GM21447 (cell line): ENCODE results near the gene HJV.
"Not testable (repeated sequence)": the region's sequence is repeated elsewhere in the genome, so short reads cannot be mapped to it uniquely, and the experiment has no call there.

Experiments
- ATAC-seq: cut with Tn5 transposase; IDR thresholded peaks from one replicate; pipeline ENCODE4 v1.9.1; 2021; ENCODE audit not compliant: unreplicated experiment

Gene HJV

DNA sequence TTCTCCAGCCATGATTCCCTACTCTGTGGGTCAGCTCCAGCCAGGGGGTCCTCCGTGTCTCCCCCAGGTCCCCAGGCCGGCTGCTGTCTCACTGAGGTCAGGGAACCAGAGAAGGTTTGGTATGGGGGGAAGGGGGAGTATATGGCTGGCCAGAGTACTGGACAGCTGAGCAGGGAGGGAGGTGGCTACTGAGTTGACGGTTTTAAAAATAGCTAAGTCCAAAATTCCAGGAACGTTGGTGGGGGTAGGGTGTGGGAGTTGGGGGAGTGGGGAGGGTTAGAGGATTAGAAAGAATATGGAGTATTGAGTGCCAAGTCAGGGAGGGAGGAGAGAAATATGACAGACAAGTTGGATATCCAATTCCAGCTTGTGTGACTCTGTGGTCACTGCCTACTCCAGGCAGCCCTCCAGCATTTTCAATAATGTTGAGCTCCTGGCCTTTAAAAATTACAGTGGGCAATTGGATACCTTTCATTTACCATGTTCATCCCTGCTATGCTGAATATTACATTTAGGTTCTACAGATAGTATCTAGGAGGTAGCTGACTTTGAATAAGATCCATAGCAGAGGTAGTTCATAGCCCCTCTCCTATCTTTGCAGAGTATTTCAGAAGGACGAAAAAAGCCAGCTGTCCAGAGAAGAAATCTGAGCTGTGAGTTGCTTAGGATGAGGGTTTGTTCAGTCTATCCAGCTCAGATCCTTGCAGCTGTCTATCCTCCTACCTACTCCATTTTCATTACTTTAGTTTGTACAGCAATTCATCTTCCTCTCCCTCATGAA lies at the start of gene HJV:
TSS of gene HJV (minus strand) at position 114 of the 781 bp plus-strand sequence. CDS start 1,504 bp downstream, outside the sequence.
- ATAC-seq = no peak

DNA sequence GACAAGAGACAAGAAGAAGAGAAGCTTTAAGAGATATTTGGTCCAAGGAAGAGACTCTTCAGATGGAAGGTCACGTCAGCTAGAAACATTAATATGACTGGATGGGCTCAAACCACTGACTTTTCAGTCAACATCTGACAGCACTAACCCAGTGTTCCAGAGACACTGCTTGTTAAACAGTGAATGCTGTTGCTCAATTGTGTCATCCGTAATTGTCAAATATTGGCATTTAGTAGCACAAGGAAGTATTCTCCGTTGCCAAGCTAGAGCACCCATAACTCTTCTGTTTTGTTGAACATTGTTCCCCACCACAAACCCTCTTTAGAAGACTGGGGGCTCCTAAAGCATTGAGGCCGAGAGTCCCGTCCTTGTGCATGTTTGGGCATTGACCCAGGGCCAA lies 37.6 kb upstream of the HJV start:
- ATAC-seq = not testable (repeated sequence)

GRCh38 chr1:146051852-146052676 lies 30.5 kb upstream of the HJV start:
- peak; percentile 87 for ATAC-seq

DNA sequence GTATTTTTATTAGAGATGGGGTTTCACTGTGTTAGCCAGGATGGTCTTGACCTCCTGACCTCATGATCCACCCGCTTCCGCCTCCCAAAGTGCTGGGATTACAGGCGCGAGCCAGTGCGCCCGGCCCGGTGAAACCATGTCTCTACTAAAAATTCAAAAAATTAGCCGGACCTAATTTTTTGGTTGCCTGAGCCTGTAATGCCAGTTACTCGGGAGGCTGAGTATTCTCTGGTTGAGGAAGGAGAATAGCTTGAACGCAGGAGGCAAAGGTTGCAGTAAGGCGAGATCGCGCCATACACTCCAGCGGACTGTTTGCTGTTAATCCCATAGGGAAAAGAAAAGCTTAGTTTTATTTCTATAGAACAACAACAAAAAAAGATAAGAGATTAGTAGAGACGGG lies 29.9 kb upstream of the HJV start:
- no peak for ATAC-seq

GRCh38 chr1:146050652-146050963 lies 29.1 kb upstream of the HJV start:
- not testable (repeated sequence) for ATAC-seq

DNA sequence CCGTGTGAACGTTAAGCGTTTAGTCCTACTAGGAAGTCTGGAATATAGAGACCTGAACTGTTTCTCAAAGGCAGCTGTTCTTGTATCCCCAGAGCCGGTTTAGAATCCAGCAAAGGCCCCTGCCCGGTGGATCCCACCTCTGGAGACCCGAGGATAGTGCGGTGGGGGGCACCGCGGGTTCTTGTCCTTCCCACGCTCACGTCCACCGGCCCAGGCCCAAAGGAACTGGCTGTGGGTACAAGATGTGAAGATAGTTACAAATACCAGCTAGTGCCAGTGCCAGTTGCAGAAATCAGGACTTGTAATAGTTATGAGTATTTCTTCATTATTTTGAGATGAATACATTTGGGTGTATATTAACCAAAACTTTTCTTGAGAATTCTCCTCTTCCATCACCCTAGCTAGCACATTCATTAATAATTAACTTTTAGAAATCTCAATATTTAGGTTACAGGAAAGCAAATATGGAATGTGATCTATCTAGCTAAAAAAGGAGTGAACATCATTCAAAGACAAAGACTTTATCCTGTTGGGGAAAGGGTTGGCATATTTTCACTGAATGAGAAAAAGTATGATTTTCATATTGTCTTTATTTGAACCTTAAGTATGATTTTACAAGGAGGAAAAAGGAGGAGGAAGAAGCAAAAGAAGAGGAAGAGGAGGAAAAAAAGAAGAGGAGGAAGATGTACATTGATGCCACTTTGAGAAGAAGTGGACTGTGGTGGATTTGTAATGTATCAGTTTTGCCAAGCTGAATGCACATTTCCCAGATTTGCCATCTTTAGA lies 28.5 kb upstream of the HJV start:
- ATAC-seq = not testable (repeated sequence)

DNA sequence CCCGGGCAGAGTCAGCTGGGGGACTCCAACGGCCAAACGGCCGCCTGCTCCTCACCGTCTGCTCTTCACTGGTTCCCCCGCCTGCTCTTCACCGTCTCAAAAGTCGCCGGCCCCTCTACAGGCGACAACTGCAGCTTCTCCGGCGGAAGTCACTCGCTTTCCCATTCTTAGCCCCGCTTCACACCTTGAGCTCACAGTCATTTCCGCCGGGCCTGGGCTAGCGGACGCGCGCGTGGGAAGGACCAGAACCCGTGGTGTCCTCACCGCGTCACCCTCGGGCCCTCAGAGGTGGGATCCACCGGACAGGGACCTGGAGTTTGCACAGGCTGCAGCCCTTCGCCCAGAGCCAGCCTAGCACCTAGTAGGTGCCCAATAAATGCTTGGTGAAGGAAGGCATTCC lies 27.9 kb upstream of the HJV start:
- no peak for ATAC-seq

GRCh38 chr1:146048514-146049115 lies 27.1 kb upstream of the HJV start:
- not testable (repeated sequence) for ATAC-seq

- no peak for ATAC-seq
Measured at GRCh38 chr1:146046664-146047063, 25.1 kb upstream of the HJV start.

GRCh38 chr1:146039844-146040194 lies 18.3 kb upstream of the HJV start:
- ATAC-seq = no peak

DNA sequence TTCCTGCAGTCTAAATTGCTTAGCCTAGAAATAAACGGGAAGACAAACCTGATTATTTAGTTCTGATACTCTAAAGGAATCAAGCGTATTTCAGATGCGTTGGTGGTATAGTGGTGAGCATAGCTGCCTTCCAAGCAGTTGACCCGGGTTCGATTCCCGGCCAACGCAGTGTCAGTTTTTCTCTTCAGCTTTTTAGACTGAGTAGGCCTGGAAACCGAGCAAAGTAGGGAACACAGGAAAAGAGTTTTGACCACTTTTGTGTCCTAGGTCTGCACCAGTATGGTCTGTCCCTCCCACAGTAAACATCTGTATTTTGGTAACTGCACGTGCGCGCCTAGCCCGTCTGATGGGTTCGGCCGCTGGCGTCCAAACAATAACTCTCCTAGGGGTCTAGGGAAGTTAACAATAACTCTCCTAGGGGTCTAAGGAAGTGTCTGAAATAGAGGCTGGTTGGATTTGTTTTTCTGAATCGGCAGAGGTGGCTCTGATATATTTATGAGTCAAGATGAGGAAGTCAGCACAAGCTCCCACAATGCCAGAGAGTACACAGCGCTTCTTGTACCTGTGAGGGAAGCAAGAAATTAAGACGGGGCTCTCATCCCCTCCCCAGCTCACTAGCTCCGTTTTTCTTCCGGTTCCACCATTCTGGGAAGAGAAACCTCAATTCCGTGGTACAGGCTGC lies 15.6 kb upstream of the HJV start:
- ATAC-seq = peak; percentile 33

- no peak for ATAC-seq
Measured at GRCh38 chr1:146036241-146036964, 14.9 kb upstream of the HJV start.

- ATAC-seq = no peak
Measured at GRCh38 chr1:146035048-146035423, 13.5 kb upstream of the HJV start.

- no peak for ATAC-seq
Measured at GRCh38 chr1:146032631-146033219, 11.2 kb upstream of the HJV start.

DNA sequence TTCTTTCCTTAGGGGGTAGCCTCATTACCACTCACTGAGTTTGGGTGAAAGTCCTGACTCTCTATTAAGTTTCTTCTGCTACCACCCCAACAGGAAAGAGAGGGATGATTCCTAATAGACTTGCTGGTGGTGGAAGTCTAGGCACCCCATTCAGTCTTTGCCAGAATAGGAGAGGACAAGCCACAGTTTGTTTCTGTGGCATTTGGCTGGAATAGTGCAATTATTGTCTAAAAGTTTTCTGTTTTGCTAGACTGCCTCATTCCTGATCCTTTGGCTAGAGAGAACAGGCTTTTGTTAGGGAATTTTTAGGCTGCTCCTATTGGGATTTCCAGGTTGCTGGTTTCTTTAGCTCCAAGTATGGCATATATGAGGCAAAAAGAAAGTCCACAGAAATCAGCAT lies 9.9 kb upstream of the HJV start:
- no peak for ATAC-seq

DNA sequence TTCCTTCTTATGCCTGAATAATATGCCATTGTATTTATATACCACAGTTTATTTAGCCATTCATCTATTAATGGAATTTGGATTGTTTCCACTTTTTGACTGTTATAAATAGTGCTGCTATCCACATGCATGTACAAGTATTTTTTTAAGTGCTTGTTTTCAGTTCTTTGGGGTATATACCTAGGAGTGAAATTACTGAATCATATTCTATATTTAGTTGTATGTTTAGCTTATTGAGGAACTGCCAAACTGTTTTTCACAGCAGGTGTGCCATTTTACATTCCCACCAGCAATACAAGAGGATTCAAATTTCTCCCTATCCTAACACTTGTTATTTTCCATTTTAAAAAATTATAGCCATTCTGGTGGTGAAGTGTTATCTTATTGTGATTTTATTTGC lies 7.6 kb upstream of the HJV start:
- no peak for ATAC-seq

DNA sequence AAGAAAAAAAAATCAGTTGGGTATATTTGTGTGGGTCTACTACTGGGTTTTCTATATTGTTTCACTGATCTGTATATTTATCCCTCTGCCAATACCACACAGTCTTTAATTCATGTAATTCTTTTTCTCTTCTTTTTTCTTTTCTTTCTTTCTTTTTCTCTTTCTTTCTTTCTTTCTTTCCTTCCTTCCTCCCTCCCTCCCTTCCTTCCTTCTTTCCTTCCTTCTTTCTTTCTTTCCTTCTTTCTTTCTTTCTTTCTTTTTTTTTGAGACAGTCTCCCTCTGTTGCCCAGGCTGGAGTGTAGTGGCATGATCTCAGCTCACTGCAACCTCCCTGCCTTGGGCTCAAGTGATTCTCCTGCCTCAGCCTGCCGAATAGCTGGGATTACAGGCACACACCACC lies 5.1 kb upstream of the HJV start:
- not testable (repeated sequence) for ATAC-seq

DNA sequence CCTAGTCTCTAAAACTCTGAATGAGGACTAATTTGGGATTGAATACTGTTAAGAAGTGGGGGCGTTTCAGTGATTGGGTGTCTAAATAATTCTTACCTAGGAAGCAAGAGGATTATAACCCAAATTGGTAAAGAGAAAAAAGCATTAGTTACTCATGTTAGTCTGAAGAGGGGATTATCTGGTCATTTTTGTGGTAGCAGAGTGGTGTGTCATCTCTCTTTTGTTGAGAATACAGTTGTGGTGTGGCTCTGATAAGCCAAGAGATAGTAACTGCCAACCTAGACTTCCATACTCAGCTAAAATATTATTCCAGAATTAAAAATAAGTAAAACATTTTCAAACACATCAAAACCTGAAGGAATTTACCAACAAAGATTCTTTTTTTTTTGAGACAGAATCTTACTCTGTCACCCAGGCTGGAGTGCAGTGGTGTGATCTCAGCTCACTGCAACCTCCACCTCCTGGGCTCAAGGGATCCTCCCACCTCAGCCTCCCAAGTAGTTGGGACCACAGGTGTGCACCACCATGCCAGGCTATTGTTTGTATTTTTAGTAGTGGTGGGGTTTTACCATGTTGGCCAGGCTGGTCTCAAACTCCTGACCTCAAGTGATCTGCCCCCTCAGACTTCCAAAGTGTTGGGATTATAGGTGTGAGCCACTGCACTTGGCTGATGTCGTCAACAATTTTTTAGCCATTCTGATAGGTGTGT lies 4.4 kb upstream of the HJV start:
- not testable (repeated sequence) for ATAC-seq
